ENCODE measurements around the gene LAT.

GRCh38 chr16:28974007-28974436 lies 10.8 kb upstream of the LAT start:
- TF ChIP-seq TSHZ2 (CRISPR knock-in tag; IDR thresholded peaks at IDR 0.05) (no peak), ISL1 (CRISPR knock-in tag; IDR thresholded peaks at IDR 0.05) (no peak), CSRNP3 (CRISPR knock-in tag; IDR thresholded peaks at IDR 0.05) (no peak), CREB5 (CRISPR knock-in tag; IDR thresholded peaks at IDR 0.05; ENCODE audit: low read depth) (no peak), TCF4 (CRISPR knock-in tag; IDR thresholded peaks at IDR 0.05; ENCODE audit: borderline replicate concordance) (no peak), PATZ1 (CRISPR knock-in tag; IDR thresholded peaks at IDR 0.05; ENCODE audit: borderline replicate concordance) (no peak), ARNTL (CRISPR knock-in tag; IDR thresholded peaks at IDR 0.05; ENCODE audit: borderline replicate concordance, low read depth) (no peak), ZC3H10 (CRISPR knock-in tag; IDR thresholded peaks at IDR 0.05) (no peak)
